ENCODE measurements around the gene ATG4B.

Gene ATG4B

DNA sequence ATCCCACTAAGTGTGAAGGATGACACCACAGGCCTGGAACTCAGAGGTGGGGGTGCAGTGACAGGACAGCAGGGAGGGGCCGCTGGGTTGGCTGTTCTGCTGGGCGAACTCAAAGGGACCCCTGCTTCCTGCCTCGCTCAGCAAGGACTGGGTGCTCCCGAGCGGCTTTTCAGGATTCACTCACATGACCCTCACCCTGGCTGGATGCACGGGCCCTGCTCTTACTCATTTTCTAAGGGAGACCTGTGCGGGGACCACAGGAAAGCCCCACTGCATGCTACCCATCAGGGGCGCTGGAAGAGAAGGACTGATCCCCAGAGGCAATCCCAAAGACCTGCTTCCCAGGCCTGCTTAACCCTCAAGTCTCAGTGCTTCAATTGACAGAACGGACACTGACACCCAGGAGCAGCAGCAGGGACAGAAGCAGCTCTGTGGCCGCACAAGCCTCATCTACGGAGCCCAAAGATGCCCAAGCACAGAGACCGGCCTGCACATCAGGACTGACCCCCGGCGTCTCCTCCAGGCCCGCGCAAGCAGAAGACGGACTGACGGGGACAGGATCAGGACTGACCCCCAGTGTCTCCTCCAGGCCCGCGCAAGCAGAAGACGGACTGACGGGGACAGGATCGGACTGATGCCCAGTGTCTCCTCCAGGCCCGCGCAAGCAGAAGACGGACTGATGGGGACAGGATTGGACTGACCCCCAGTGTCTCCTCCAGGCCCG lies 30.2 kb upstream of the ATG4B start:
- Mint-ChIP-seq H3K4me3 (no peak overlapping the region), H3K27ac (no peak overlapping the region), H3K27me3 (no peaks in the 10 kb centered on the region), H3K36me3 (ENCODE audit: low read depth) (peaks cover 64% of the 10 kb centered on the region), H3K9me3 (no peaks in the 10 kb centered on the region), H3K4me1 (ENCODE audit: low read depth) (peaks cover 18% of the 10 kb centered on the region)
- DNase-seq = no peak

DNA sequence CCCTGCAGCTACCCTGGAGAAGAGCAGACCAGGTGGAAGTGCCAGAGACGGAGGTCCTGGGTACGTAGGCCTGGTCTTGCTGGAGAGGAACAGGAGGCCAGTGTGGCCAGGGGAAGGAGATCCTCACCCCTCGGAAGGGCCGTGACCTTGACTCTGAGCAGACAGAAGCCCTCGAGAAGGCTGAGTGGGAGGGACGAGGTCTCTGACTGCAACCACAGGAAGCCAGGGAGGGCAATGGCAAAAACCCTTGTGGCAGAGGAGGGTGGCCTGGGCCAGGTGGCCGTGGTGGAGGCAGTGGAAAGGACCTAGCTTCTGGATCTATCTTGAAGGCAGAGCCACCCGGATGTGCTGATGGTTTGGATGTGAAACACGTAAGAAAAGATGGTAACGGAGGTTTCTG lies 28.6 kb upstream of the ATG4B start:
- Mint-ChIP-seq H3K4me1 (ENCODE audit: low read depth) (peaks cover 18% of the 10 kb centered on the region), H3K27ac (peak overlapping the region; percentile 20), H3K9me3 (no peaks in the 10 kb centered on the region), H3K36me3 (ENCODE audit: low read depth) (peaks cover 58% of the 10 kb centered on the region), H3K27me3 (no peaks in the 10 kb centered on the region), H3K4me3 (peak overlapping the region; percentile 60)
- DNase-seq = no peak

DNA sequence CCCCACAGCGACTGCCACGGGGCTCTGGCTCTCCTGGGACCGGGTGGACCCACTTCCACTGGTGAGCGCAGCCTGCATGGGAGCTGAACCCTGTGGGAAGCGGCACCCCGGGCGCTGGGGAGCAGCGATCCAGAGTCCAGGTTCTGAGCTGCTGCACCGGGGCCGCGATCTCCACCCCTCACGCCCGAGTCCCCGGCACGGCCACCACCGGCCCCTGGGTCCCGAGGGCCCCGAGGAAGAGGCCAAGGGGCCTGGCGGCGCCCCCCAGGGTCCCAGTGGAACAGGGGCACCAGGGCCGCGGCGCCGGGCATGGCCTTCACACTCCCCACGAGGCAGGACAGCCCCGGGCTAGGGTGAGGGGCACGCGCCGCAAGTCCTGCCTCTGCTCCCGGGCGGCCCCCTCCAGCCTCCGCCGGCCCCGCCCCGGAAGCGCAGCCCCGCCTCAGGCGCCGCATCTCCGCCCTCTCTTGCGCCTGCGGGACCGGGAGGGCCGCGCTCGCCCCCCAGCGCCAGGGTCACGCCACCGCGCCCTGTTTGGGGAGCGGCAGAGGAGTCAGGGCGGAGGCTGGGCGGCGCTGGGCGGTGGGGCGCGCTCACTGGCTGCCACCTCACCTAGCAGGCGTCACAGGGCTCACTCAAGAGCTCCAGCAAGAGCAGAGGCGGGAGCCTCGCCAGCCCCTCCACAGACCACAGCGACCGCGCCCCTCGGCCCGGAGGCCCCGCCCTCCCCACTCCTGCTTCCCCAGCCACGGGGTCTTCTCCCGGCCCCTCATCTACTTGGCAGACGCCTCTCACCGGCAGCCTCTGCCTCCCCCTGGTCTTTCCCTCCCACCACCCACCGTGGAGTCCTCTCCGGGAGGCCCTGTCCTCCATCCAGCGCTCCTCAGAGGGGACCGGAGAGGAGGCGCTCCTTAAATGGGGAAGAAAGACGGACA lies 27.4 kb upstream of the ATG4B start:
- Mint-ChIP-seq H3K27me3 (no peaks in the 10 kb centered on the region), H3K9me3 (no peaks in the 10 kb centered on the region), H3K4me3 (peak overlapping the region; percentile 60), H3K27ac (peak overlapping the region; percentile 26), H3K4me1 (ENCODE audit: low read depth) (peaks cover 18% of the 10 kb centered on the region), H3K36me3 (ENCODE audit: low read depth) (peaks cover 54% of the 10 kb centered on the region)
- DNase-seq = peak; percentile 93

DNA sequence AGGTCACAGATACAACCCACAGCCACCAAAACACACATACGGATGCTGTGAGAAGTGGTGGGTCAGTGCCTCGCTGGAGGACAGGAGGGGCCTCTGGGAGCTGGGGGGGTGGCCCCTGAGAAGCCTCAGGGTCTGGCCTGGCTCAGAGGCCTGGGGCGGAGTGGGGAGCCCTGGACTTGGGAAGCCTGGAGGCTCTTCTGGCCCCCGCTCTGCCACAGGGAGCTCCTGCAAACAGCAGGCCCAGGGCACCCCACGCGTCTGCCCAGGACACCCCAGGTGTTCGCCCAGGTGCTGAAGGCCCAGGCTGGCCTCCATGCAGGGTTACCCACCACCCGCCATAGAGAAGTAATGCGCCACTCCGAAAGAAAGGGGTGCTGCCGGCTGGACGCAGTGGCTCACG lies 26.4 kb upstream of the ATG4B start:
- H3K27me3 Mint-ChIP-seq = no peaks in the 10 kb centered on the region
- no peak overlapping the region for H3K27ac Mint-ChIP-seq
- peaks cover 21% of the 10 kb centered on the region for H3K4me1 Mint-ChIP-seq (ENCODE audit: low read depth)
- DNase-seq = no peak
- H3K4me3 Mint-ChIP-seq = peak overlapping the region; percentile 60
- peaks cover 56% of the 10 kb centered on the region for H3K36me3 Mint-ChIP-seq (ENCODE audit: low read depth)
- no peaks in the 10 kb centered on the region for H3K9me3 Mint-ChIP-seq

DNA sequence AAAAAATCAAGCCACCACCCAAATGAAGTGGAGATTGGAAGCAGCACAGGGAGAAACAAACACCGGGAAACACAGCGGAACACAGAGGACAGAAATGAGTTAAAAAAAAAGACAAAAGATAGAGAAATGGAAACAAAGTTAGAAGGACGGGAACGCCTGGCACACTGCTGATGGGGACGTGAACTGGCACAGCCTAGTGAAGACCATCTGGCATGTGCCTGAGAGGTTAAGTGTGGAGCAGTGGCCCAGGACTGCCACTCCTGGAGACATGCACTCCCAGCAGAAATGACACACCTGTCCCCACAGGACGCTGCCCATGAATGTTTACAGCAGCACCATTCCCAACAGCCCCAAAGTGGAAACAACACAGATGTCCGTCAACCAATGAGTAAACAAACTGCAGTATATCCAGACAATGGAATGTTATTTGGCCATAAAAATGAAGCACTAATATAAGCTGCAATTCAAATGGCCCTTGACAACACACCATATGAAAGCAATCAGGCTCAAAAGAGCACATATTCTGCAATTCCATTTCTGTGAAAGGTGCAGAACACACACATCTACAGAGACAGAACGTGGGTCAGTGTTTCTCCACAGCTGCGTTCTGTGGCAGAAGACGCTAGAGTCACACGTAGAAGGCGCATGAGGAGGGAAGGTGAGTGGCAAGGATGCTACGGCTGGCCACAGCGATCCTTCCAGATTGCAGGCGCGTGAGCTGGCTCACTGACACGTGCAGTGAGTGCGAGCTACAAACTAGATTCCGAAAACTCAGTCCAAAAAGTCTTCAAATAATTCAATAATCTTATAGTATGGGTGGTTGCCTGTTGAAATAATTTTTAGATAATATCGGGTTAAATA lies 25.1 kb upstream of the ATG4B start:
- Mint-ChIP-seq H3K4me3 (no peak overlapping the region), H3K27me3 (no peaks in the 10 kb centered on the region), H3K36me3 (ENCODE audit: low read depth) (peaks cover 48% of the 10 kb centered on the region), H3K4me1 (ENCODE audit: low read depth) (peaks cover 33% of the 10 kb centered on the region), H3K9me3 (no peaks in the 10 kb centered on the region), H3K27ac (peak overlapping the region; percentile 7)
- DNase-seq = no peak

DNA sequence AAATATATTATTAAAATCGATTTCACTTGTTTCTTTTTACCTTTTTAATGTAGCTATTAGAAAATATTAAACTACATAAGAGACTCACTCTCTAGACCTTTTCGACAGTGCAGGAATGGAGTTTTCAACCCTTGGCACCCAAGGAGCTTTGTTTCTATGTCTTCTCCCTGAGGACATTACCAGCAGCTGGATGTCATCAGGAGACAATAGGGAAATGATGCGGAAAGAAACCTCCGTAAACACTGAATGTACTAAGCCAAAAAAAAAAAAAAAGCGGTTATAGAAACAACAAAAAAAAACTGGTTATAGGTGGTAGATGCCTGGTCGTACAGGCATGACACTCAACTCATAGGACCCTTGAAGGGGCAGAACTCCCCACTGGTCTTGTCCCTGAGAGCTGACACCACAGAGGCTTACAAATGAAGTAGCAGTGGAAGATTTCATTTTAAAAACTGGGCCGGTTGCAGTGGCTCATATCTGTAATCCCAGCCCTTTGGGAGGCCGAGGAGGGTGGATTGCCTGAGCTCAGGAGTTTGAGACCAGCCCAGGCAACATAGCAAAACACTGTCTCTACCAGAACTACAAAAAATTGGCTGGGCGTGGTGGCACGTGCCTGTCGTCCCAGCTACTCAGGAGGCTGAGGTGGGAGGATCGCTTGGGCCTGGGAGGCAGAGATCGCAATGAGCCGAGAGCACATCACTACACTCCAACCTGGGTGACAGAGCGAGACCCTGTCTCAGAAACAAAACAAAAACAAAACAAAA lies 24.3 kb upstream of the ATG4B start:
- H3K9me3 Mint-ChIP-seq = peaks cover 2% of the 10 kb centered on the region
- peaks cover 49% of the 10 kb centered on the region for H3K36me3 Mint-ChIP-seq (ENCODE audit: low read depth)
- peaks cover 42% of the 10 kb centered on the region for H3K4me1 Mint-ChIP-seq (ENCODE audit: low read depth)
- H3K27ac Mint-ChIP-seq = no peak overlapping the region
- H3K27me3 Mint-ChIP-seq = no peaks in the 10 kb centered on the region
- H3K4me3 Mint-ChIP-seq = no peak overlapping the region
- no peak for DNase-seq

DNA sequence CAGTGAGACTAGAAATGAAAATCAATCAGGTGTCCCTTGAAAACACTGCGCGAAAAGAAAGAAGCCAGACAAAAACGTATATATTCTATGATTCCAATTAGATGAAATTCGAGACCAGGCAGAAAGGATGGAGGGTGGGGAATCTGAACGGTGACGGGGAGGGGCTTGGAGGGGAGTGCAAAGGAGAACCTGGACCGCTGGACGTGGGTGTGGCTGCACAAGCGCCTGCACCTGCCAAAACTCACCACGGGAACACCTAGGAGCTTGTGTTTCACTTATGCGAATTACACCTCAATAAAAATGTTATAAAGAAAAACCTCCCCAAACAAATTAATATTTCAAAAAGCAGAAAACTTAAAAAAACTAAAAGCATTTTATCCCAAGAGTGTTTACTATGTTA lies 22.5 kb upstream of the ATG4B start:
- H3K27me3 Mint-ChIP-seq = no peaks in the 10 kb centered on the region
- no peak overlapping the region for H3K4me3 Mint-ChIP-seq
- H3K27ac Mint-ChIP-seq = no peak overlapping the region
- H3K9me3 Mint-ChIP-seq = peaks cover 11% of the 10 kb centered on the region
- H3K4me1 Mint-ChIP-seq (ENCODE audit: low read depth) = peaks cover 43% of the 10 kb centered on the region
- H3K36me3 Mint-ChIP-seq (ENCODE audit: low read depth) = peaks cover 52% of the 10 kb centered on the region
- no peak for DNase-seq

DNA sequence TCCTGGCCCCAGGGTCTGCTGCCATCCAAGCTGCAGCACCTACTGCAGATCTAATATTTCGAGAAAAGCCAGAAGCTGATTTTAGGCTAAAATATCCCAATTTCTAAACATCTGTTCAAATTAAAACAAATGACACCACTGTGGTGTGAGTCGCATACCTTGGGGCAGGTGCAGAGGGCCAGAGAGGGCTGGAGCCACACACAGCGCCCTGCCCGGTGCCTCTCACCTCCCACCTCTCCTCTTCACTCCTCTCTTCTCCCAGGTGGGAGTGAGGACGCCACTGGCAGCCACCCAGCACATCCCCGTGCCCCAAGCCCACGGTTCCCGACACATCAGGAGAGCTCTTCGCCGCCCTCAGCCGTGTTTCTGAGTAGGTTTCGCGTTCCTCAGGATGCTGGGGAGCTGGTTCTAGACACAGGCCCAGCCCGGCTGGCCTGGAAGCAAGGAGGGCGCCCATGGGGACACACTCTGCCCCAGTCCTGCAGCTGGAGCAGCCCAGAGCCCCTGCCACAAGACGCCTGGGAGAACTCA lies 21.9 kb upstream of the ATG4B start:
- no peaks in the 10 kb centered on the region for H3K27me3 Mint-ChIP-seq
- H3K9me3 Mint-ChIP-seq = peaks cover 12% of the 10 kb centered on the region
- peaks cover 42% of the 10 kb centered on the region for H3K4me1 Mint-ChIP-seq (ENCODE audit: low read depth)
- no peak overlapping the region for H3K27ac Mint-ChIP-seq
- H3K36me3 Mint-ChIP-seq (ENCODE audit: low read depth) = peaks cover 53% of the 10 kb centered on the region
- no peak for DNase-seq
- no peak overlapping the region for H3K4me3 Mint-ChIP-seq

DNA sequence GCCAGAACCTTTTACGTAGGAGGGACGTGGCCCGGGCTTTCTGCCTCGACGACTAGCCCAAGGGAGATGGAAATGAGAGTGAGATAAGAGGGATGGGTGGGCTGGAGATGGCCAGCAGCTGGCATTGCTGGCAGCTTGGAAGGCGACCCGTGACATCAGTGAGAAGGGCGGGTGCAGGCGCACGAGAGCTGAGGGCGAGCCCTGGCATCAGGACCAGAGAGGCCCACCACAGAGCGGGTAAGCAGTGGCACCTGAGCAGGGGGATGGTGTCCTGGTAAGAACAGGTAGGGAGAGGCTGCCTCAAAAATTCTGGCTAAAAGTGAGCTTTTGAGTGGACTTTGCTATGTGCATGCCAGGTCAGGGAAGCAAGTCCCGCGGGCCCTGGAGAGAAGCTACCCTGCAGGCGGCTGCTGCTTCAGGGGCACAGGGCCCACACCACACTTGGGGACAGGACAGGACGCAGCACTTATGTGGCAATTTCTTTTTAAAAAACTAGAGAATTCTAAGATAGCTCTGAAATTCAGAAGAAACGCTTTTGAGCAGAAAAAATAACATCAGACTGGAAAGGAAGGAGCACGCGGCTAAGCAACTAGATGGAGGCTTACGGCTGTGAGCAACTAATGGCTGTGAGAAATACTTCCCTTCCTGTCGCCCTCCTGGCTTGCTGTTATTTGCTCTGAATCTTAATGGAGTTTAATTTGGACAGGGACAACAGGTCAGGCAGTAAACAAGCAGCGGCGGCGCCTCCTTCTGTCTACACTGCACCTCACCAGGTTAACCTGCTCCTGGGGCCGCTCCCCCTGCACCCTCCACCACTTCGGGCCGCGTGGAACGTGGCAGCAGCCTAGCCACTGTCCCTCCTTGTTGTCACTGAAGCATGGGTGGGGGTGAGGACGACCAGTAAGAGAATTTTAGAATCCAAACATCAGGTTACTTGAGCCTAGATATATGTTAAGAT lies 21.0 kb upstream of the ATG4B start:
- Mint-ChIP-seq H3K4me3 (peak overlapping the region; percentile 71), H3K27ac (peak overlapping the region; percentile 38), H3K27me3 (no peaks in the 10 kb centered on the region), H3K4me1 (ENCODE audit: low read depth) (peaks cover 45% of the 10 kb centered on the region), H3K9me3 (peaks cover 17% of the 10 kb centered on the region), H3K36me3 (ENCODE audit: low read depth) (peaks cover 59% of the 10 kb centered on the region)
- no peak for DNase-seq

DNA sequence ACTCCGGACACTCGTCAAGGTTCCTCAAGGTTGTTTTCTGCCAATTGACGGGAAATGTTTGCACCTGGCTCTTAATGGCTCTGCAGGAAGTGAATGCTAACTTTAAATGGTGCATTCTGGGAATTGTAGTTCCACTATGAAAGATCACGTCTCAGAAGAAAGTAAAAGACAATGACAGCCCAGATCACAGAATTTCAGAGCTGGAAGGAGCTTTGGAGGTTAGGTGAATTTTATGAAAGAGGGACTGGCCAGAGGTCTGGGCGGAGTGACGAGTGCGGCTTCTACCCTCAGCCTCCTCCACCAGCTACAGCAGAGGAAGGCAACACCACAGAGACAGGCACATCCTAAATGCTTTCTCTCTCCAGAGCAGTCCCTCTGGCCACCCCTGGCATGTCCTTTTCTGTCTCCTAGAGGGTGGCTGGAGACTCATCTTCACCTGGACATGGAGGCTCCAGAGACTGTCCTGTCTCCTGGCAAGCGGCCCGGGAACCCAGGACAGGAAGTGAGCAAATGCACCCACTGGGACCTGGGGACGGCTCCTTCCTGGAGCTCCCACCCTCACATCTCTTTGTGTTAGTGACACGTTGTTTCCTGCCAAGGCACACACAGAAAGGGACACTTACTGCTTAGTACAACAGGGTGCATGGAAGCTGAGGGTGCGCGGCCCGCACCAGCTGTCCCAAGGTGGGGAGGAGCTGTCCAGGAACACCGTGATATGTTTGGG lies 19.9 kb upstream of the ATG4B start:
- peak overlapping the region; percentile 93 for H3K27ac Mint-ChIP-seq
- DNase-seq = peak; percentile 47
- H3K4me3 Mint-ChIP-seq = peak overlapping the region; percentile 71
- peaks cover 60% of the 10 kb centered on the region for H3K36me3 Mint-ChIP-seq (ENCODE audit: low read depth)
- H3K4me1 Mint-ChIP-seq (ENCODE audit: low read depth) = peaks cover 49% of the 10 kb centered on the region
- no peaks in the 10 kb centered on the region for H3K27me3 Mint-ChIP-seq
- peaks cover 19% of the 10 kb centered on the region for H3K9me3 Mint-ChIP-seq

DNA sequence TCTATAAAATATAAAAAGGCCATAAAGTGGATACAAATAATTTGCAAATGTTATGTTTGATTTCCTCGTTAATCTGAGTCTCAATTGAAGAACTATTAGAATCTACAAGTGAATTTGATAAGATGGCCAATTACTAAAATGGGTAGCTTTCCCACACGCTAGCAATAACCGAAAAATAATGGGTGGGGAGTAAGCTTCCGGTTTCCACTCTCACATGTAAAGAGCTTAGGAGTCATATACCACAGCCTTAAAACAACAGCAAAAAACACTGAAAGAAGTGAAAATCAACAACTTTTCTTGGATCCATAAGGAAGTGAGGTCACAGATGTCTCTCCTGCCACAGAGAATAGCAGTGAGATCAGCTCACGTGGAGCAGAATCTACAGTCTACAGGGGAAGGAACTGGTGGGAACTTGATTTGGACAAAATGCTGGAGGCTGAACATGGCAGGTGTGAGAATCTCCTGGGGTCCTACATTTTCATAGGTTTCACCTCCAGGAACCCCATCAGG lies 19.1 kb upstream of the ATG4B start:
- peaks cover 57% of the 10 kb centered on the region for H3K36me3 Mint-ChIP-seq (ENCODE audit: low read depth)
- peak overlapping the region; percentile 71 for H3K4me3 Mint-ChIP-seq
- H3K27ac Mint-ChIP-seq = peak overlapping the region; percentile 93
- peaks cover 19% of the 10 kb centered on the region for H3K9me3 Mint-ChIP-seq
- DNase-seq = no peak
- H3K27me3 Mint-ChIP-seq = no peaks in the 10 kb centered on the region
- peaks cover 49% of the 10 kb centered on the region for H3K4me1 Mint-ChIP-seq (ENCODE audit: low read depth)

DNA sequence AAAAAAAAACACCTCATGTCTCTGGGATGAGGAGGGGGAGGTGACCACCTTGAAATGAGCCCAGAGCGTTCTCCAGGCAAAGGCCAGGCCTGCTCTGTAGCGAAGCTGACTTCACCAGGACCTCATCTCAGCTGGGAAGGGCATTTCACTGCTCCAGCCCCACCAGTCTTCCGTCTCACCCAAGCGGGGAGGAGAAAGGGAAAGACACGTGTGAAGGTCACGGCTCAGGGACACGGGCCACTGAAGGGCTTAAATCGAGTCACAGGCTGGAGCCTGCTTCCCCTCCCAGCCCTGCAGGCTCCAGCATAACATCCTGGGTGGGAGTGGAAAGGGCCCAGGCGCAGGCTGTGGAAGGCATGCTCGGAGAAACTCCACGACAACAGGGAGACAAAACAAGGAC lies 18.7 kb upstream of the ATG4B start:
- peaks cover 19% of the 10 kb centered on the region for H3K9me3 Mint-ChIP-seq
- H3K4me1 Mint-ChIP-seq (ENCODE audit: low read depth) = peaks cover 49% of the 10 kb centered on the region
- H3K27ac Mint-ChIP-seq = peak overlapping the region; percentile 93
- H3K4me3 Mint-ChIP-seq = no peak overlapping the region
- no peaks in the 10 kb centered on the region for H3K27me3 Mint-ChIP-seq
- no peak for DNase-seq
- peaks cover 59% of the 10 kb centered on the region for H3K36me3 Mint-ChIP-seq (ENCODE audit: low read depth)
